ENCODE data around the gene NRIP1. TPM values are rescaled to one million over a fixed set of nuclear protein-coding genes. Genes with fewer than 3 reads are reported as not detected.

The NRIP1 gene
- total and polyA plus RNA-seq, 10 of the 15 experiments (the other 5 are each of a cell fraction or from before 2014, with no cell fraction given), result 2.9 to 26.1 (median 9.3) TPM

GRCh38 chr21:15037900-15038293, 26.9 kb downstream of the NRIP1 start (continued):
- TF ChIP-seq CEBPZ (IDR thresholded peaks at IDR 0.05; ENCODE audit: low read depth, low read length), result no peak
- no peak for TF ChIP-seq ZNF274 (IDR thresholded peaks at IDR 0.05; ENCODE audit: insufficient read depth, insufficient read length)
- TF ChIP-seq JUNB (IDR thresholded peaks at IDR 0.05), result no peak
- TF ChIP-seq, protein P1, sequence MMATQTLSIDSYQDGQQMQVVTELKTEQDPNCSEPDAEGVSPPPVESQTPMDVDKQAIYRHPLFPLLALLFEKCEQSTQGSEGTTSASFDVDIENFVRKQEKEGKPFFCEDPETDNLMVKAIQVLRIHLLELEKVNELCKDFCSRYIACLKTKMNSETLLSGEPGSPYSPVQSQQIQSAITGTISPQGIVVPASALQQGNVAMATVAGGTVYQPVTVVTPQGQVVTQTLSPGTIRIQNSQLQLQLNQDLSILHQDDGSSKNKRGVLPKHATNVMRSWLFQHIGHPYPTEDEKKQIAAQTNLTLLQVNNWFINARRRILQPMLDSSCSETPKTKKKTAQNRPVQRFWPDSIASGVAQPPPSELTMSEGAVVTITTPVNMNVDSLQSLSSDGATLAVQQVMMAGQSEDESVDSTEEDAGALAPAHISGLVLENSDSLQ (IDR thresholded peaks at IDR 0.05), result no peak

DNA sequence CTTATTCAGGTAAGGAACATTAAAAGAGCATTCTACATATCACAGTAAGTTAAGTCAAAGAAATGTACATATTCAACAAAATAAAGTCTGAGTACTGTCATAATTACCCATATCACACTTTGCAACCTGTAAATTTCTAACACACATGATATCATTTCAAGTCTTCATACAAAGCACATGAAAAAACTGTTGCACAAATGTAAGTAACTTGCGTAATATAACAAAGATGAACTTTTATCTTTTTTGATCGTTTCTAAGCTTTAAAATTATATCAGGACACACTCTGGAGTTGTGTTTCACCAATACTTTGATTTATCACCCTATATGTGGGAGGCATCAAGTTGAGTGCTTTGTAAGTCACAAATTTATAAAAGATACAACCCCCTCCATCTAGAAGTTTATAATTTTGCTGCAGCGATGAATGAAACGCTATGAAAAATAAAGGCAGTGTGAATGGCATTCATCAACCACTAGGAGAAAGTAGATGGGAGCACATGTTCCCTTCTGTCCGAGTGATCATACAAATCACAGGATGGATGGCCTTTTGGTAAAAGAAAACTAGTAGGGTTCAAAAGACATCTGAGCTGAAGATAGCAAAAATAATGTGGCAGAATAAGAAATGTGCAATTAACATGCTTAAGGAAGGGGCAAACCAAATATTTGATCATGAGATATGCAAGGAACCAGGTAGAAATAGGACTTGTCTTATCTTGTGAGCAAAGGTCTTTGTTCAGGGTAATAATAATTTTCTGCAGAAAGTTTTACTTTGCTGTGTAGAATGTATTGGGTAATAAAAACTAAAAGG, 27.5 kb downstream of the NRIP1 start:
- ChIA-PET CTCF (no interaction called here), SMC1A (ENCODE audit: uncharacterized antibody, unreplicated experiment) (no interaction called here), RAD21 (ENCODE audit: unreplicated experiment) (no interaction called here), POLR2A (interaction anchor here (0.6 kb wide), 1 partner anchor 150 kb away, joined by 3 read pairs; no protein-coding TSS in a partner anchor)
- Histone ChIP-seq H3K4me1 (ENCODE audit: control insufficient read depth, insufficient read depth, low read length) (no peaks in the 10 kb centered on the region), H3K36me3 (ENCODE audit: control insufficient read depth in 2 of 2, insufficient read depth in 2 of 2, low read length in 1 of 2) (peaks cover 0 to 2% of the 10 kb centered on the region in 2 experiments; a peak in 1 of 4 replicates), H3K4me3 (no peak overlapping the region), H4K20me1 (ENCODE audit: control insufficient read depth, insufficient read depth) (no peaks in the 10 kb centered on the region), H2AFZ (ENCODE audit: control insufficient read depth, low read depth, low read length) (no peak overlapping the region), H3K79me2 (ENCODE audit: control insufficient read depth, insufficient read depth, low read length) (peaks cover 1% of the 10 kb centered on the region), H3K4me2 (ENCODE audit: control insufficient read depth, insufficient read depth) (no peak overlapping the region), H3K9ac (ENCODE audit: control insufficient read depth, insufficient read depth, low read length) (no peak overlapping the region), H3K27me3 (replicated peaks in 1 of 2; ENCODE audit: control insufficient read depth in 2 of 2, insufficient read depth in 2 of 2, low read length in 1 of 2) (no peaks in the 10 kb centered on the region), H3K27ac (ENCODE audit: control insufficient read depth, insufficient read depth) (no peak overlapping the region), H3K9me3 (replicated peaks; ENCODE audit: control insufficient read depth, insufficient read depth, low read length) (no peaks in the 10 kb centered on the region; the same call in 2 of the 3 replicates)
- no peak for ATAC-seq
- 44% methylated on average over 5 of the region's 5 CpGs for WGBS (ENCODE audit: insufficient coverage, insufficient replicate concordance, low lambda C conversion rate, missing lambda C conversion rate)
- intact Hi-C loops (cut with micrococcal nuclease; ENCODE audit: unreplicated experiment), result no loop called here
- in situ Hi-C loops (cut with MboI), result loop anchor here (25.0 kb wide), 1 partner anchor 700 kb away; the partner anchor contains the start of gene USP25
- no TSS peak for BruUV-seq (replicated peaks)
- no peak for FAIRE-seq
- no peak for DNase-seq (ENCODE audit: low read depth, low spot score)
- TF ChIP-seq NR2F1 (conservative IDR thresholded peaks at IDR 0.05), result no peak

Measured in GM12878 (cell line).